ENCODE data around the gene SLC25A24.

DNA sequence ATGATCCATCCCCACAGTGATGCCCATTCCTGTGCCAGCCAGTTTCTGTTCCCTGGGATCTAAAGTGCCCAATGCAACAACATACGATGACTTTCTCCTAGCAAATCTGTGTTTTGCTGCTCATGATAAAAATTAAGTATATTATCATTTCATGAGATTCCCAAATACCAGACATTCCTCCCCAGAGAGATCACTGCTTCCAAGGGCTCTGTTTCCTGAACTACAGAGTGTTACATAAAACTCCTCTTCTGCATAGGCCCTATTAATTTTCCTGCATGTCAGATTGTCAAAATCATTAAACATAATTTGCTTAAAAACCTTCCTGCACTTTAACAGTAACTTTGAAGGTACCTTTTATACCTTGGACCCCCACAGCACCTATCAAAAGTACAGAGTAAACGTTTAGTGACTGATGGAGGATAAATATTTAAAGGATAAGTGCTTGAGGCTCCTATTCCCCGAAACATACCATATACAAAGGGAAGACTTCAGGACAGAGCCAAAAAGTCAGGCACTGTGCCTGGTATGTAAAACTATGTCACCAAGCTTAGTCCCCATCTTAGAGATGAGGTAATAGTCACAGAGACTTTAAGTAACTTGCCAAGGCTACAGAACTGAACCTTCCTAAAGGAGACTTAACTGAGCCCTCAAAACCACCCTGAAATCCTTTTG, 50.2 kb downstream of the SLC25A24 start:
- TF ChIP-seq, protein P1, sequence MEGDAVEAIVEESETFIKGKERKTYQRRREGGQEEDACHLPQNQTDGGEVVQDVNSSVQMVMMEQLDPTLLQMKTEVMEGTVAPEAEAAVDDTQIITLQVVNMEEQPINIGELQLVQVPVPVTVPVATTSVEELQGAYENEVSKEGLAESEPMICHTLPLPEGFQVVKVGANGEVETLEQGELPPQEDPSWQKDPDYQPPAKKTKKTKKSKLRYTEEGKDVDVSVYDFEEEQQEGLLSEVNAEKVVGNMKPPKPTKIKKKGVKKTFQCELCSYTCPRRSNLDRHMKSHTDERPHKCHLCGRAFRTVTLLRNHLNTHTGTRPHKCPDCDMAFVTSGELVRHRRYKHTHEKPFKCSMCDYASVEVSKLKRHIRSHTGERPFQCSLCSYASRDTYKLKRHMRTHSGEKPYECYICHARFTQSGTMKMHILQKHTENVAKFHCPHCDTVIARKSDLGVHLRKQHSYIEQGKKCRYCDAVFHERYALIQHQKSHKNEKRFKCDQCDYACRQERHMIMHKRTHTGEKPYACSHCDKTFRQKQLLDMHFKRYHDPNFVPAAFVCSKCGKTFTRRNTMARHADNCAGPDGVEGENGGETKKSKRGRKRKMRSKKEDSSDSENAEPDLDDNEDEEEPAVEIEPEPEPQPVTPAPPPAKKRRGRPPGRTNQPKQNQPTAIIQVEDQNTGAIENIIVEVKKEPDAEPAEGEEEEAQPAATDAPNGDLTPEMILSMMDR (IDR thresholded peaks at IDR 0.05), result no peak
- no peak for TF ChIP-seq POLR2A (IDR thresholded peaks at IDR 0.05)
